NB4 (cell line): ENCODE measurements around the gene CAMKMT.

Source experiments
- CTCF ChIP-seq: IDR thresholded peaks from one replicate; pipeline ENCODE4 v1.5.1; 2012; ENCODE audit warnings: low read depth, low read length
- MAX ChIP-seq: IDR thresholded peaks from 2 replicates; pipeline ENCODE4 v1.6.1; 2011; ENCODE audit warnings: low read depth, low read length
- MYC ChIP-seq: IDR thresholded peaks from 2 replicates; pipeline ENCODE4 v1.6.1; 2011; ENCODE audit warnings: low read depth, low read length
- POLR2A ChIP-seq: IDR thresholded peaks from 2 replicates; pipeline ENCODE4 v1.6.1; 2011; ENCODE audit warnings: mild to moderate bottlenecking; ENCODE audit not compliant: insufficient read length; ENCODE audit errors: extremely low read depth

DNA sequence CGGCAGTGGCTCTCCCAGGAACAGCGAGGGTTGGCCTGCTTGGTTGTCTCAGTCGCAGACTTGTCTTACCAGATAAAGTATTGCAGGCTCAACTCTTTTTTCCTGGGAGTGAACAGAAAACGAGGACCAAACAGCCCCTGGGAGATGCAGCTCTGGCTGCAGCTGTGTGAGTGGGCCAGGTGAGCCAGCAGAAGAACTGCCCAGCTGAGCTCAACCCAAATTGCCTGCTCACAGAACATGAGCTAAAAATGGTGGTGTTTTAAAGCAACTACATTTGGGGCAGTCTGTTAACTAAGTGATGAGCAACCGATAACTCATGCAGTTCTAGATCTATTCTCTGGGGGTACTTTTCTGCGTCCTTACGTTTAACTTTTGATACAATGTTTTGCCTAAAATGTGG, 418.7 kb downstream of the CAMKMT start:
- no peak for TF ChIP-seq POLR2A
- no peak for TF ChIP-seq CTCF
- TF ChIP-seq MAX = no peak
- no peak for TF ChIP-seq MYC
